ENCODE results near the gene MMP7.

MMP7 gene

GRCh38 chr11:102486584-102486983 lies 44.0 kb downstream of the MMP7 start:
- TF ChIP-seq CTCF (IDR thresholded peaks at IDR 0.05; ENCODE audit: low read depth, low read length, missing control alignments): no peak
- no peak overlapping the region for H3K4me3 ChIP-seq (ENCODE audit: low read depth, low read length)
- no peak for DNase-seq
- in situ Hi-C loops (cut with HindIII; ENCODE audit: low pct_ligation_motif_present, low sequenced_read_pairs): no loop called here
- no peak overlapping the region for H3K27ac ChIP-seq
- H3K27me3 ChIP-seq (replicated peaks): no peaks in the 10 kb centered on the region
- H3K36me3 ChIP-seq (replicated peaks): no peaks in the 10 kb centered on the region

DNA sequence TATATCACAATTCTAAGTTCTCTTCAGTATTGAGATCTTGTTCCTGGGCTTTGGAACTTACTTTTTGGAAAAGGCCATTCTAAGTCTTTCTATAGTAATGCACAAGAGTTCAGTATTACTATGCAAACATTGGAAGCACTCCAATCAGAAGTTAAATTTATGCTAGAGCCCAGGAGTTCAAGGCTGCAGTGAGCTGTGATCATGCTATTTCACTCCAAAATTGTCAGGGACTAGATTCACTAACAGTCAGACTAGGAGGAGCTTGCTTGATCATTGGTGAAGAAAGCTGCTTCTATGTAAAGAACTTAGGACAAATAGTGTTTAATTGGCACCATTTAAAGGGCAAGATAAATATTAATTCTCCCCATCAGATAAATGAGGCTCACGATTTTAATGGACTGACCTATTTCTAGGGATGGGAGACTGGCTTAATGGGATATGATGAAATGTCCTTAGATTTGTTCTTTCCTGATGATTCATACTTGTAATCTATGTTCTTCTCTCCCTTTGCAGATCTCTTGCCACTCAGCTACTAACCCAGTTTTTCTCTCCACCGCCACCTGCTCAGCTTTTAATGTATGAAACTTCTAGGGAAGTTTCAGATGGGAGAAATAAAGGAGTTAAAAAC lies 45.3 kb downstream of the MMP7 start:
- in situ Hi-C loops (cut with HindIII; ENCODE audit: low pct_ligation_motif_present, low sequenced_read_pairs): no loop called here
- Histone ChIP-seq H3K36me3 (replicated peaks) (no peaks in the 10 kb centered on the region), H3K27ac (no peak overlapping the region), H3K27me3 (replicated peaks) (no peaks in the 10 kb centered on the region), H3K4me3 (ENCODE audit: low read depth, low read length) (no peak overlapping the region)
- TF ChIP-seq CTCF (IDR thresholded peaks at IDR 0.05; ENCODE audit: low read depth, low read length, missing control alignments): no peak
- DNase-seq: no peak

GRCh38 chr11:102482433-102482832 lies 48.1 kb downstream of the MMP7 start:
- no peak for TF ChIP-seq CTCF (IDR thresholded peaks at IDR 0.05; ENCODE audit: low read depth, low read length, missing control alignments)
- no peak for DNase-seq
- H3K27ac ChIP-seq: no peak overlapping the region
- in situ Hi-C loops (cut with HindIII; ENCODE audit: low pct_ligation_motif_present, low sequenced_read_pairs): no loop called here
- H3K27me3 ChIP-seq (replicated peaks): no peaks in the 10 kb centered on the region
- no peak overlapping the region for H3K4me3 ChIP-seq (ENCODE audit: low read depth, low read length)
- H3K36me3 ChIP-seq (replicated peaks): no peaks in the 10 kb centered on the region

DNA sequence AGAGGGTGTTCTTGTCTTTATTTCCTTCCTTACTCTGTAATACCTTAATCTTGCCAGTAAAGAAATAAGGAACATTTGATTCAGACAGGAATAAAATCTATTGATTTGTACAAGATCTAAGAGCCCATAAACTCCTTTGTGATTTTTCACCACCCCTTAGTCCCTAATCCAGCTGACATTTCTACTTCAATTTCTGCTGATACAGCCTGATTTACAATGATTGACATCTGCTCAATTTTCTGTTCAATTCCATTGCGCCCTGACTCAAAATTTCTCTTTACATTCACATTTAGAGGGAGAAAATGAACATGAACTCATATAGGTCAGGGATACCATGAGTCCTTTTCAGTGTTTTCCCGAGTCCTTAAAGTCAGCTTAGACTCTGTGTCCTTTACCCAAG lies 50.8 kb downstream of the MMP7 start:
- Histone ChIP-seq H3K27ac (no peak overlapping the region), H3K36me3 (replicated peaks) (no peaks in the 10 kb centered on the region), H3K27me3 (replicated peaks) (no peaks in the 10 kb centered on the region), H3K4me3 (ENCODE audit: low read depth, low read length) (no peak overlapping the region)
- in situ Hi-C loops (cut with HindIII; ENCODE audit: low pct_ligation_motif_present, low sequenced_read_pairs): no loop called here
- no peak for TF ChIP-seq CTCF (IDR thresholded peaks at IDR 0.05; ENCODE audit: low read depth, low read length, missing control alignments)
- no peak for DNase-seq

DNA sequence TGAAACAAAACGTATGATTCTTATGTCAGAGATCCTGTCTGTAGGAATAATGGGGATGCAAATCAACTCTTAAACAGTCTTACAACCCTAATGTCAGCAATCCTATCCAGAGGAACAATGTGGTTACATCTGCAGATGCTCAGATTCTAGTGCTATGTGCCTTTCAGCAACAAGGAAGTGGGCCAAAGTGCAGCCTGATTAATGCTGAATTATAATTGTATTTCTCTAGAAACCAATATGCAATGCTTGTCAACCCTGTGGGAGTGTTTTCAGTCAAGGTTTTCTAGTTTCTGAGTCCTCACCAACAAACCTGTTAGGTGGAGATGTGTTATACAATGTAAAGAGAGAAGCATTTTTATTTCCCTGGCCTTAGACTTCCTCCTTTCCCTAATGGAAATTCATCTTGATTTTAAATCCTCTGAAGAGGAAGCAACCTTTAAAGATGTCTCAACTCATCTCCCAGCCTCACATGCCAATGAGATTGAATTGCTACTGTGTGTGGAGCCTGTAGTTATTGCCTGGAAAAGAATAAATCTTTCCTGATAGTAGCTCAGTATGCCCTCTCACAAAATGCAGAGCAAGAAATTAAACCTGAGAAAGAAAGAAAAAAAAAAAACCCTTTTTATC lies 51.8 kb downstream of the MMP7 start:
- no peak for TF ChIP-seq CTCF (IDR thresholded peaks at IDR 0.05; ENCODE audit: low read depth, low read length, missing control alignments)
- no peak for DNase-seq
- Histone ChIP-seq H3K27ac (no peak overlapping the region), H3K27me3 (replicated peaks) (no peaks in the 10 kb centered on the region), H3K4me3 (ENCODE audit: low read depth, low read length) (no peak overlapping the region), H3K36me3 (replicated peaks) (no peaks in the 10 kb centered on the region)
- in situ Hi-C loops (cut with HindIII; ENCODE audit: low pct_ligation_motif_present, low sequenced_read_pairs): no loop called here

GRCh38 chr11:102476812-102477211 lies 53.7 kb downstream of the MMP7 start:
- in situ Hi-C loops (cut with HindIII; ENCODE audit: low pct_ligation_motif_present, low sequenced_read_pairs): no loop called here
- H3K36me3 ChIP-seq (replicated peaks): no peaks in the 10 kb centered on the region
- no peaks in the 10 kb centered on the region for H3K27me3 ChIP-seq (replicated peaks)
- no peak overlapping the region for H3K4me3 ChIP-seq (ENCODE audit: low read depth, low read length)
- no peak for DNase-seq
- no peak for TF ChIP-seq CTCF (IDR thresholded peaks at IDR 0.05; ENCODE audit: low read depth, low read length, missing control alignments)
- no peak overlapping the region for H3K27ac ChIP-seq

Data from brain microvascular endothelial cell (primary cell).